GM10248 (cell line): Measurements from ENCODE around the gene EPS8L3.
A peak's percentile ranks its signal among the peaks of the same experiment; 100 is the strongest.
"Not testable (repeated sequence)": the region's sequence is repeated elsewhere in the genome, so short reads cannot be mapped to it uniquely, and the experiment has no call there.

ENCODE experiments used
- CTCF ChIA-PET: fragments of 300-600 bp; sonication (Branson Sonifier 250); formaldehyde crosslinking; extraction: SDS; loops from one replicate; lab custom pipeline; 2021; ENCODE audit warnings: antibody characterized with exemption; lab: Yijun Ruan, JAX
- POLR2A ChIA-PET: fragments of 350-650 bp; sonication (Branson Sonifier 250); formaldehyde crosslinking; extraction: SDS; loops from one replicate; lab custom pipeline; 2020; ENCODE audit warnings: antibody characterized with exemption; lab: Yijun Ruan, JAX
- DNase-seq: peaks from one replicate; pipeline ENCODE4 v3.0.0; 2012; ENCODE audit errors: extremely low spot score
- TF ChIP-seq, protein P1 (sequence below): IDR thresholded peaks from 2 replicates; pipeline ENCODE4 v1.5.1; 2012; ENCODE audit warnings: mild to moderate bottlenecking, low read depth; ENCODE audit errors: extremely low read depth, missing control alignments, control extremely low read depth

EPS8L3 gene

DNA sequence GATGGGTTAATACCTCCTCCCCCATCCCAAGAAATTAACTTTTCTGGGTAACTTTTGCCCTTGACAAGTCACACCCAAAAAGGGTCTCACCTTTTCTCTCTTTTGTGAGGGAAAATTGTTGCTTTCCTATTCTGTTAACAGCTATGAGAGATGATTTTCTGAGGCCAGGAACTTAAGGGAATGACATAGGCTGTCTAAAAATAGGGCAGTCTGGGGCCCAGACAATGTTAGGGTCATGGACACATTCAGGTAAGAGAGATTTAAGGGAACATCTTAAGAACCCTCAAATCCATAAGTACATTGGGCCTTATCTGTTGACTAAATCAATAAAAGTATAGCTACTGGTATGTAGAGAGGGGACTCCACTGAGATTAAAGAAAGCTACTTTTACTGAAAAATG is 14.5 kb downstream of the EPS8L3 start:
- POLR2A ChIA-PET: no interaction called here
- CTCF ChIA-PET: interaction anchor here (0.8 to 2.5 kb wide), 6 partner anchors 9 to 108 kb away, joined by 3 to 8 read pairs (median 3); no protein-coding TSS in a partner anchor
- no peak for DNase-seq
- TF ChIP-seq, protein P1, sequence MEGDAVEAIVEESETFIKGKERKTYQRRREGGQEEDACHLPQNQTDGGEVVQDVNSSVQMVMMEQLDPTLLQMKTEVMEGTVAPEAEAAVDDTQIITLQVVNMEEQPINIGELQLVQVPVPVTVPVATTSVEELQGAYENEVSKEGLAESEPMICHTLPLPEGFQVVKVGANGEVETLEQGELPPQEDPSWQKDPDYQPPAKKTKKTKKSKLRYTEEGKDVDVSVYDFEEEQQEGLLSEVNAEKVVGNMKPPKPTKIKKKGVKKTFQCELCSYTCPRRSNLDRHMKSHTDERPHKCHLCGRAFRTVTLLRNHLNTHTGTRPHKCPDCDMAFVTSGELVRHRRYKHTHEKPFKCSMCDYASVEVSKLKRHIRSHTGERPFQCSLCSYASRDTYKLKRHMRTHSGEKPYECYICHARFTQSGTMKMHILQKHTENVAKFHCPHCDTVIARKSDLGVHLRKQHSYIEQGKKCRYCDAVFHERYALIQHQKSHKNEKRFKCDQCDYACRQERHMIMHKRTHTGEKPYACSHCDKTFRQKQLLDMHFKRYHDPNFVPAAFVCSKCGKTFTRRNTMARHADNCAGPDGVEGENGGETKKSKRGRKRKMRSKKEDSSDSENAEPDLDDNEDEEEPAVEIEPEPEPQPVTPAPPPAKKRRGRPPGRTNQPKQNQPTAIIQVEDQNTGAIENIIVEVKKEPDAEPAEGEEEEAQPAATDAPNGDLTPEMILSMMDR: no peak

GRCh38 chr1:109748311-109748710 is 15.4 kb downstream of the EPS8L3 start:
- POLR2A ChIA-PET, DNase-seq: not testable (repeated sequence)
- CTCF ChIA-PET: interaction anchor here (1.0 to 2.5 kb wide), 3 partner anchors 26 to 236 kb away, joined by 3 to 8 read pairs (median 5); partner anchors contain the start of gene AHCYL1

DNA sequence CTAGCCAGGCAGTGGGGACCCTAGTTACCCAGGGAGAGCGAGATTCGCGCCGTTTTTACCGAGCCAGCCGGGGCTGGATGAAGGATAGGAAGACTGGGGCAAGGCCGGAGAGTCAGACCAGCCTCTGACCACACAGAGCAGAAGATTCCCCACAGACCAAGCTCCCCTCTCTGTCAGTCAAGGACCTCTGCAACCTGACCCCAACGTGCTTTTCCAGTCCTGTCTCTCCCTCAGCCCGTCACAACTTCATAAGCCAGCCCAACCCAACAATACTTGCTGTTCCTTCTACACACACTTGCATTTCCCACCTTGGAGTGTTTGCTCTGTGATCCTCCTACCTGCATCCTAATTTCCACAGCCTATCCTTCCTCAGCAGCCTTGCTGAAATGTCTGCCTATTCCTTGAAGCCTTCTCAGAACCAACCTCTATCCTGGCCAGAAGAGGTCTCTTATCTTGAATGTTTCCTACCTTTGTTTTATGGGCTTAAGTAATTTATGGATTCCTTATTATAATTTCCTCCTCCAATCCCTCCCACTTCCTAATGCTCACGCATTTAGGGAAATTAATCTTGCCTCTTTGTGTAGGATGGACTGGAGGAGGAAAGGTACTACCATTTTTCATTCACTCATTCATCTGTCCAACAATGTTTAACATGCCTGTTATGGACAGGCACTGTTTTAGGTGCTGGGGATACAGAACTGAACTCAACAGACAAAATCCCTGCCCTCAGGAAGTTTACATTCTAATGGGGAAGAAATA is 22.9 kb downstream of the EPS8L3 start, which contains the start of gene GSTM3:
Gene GSTM3 (minus strand): TSS at position 424 of the 759 bp plus-strand sequence. CDS start 751 bp downstream, outside the sequence.
- TF ChIP-seq, protein P1: no peak
- DNase-seq: no peak
- ChIA-PET POLR2A (no interaction called here), CTCF (no interaction called here)

GRCh38 chr1:109739738-109740614 is 23.7 kb downstream of the EPS8L3 start:
- ChIA-PET CTCF (interaction anchor here (0.8 to 1.5 kb wide), 2 partner anchors 9 to 100 kb away, joined by 3 to 4 read pairs; no protein-coding TSS in a partner anchor), POLR2A (interaction anchor here (0.5 to 0.6 kb wide), 2 partner anchors 84 to 114 kb away, joined by 3 read pairs; partner anchors contain the start of gene GSTM4)
- TF ChIP-seq, protein P1: no peak
- DNase-seq: peak; percentile 82

- POLR2A ChIA-PET: no interaction called here
- DNase-seq: no peak
- TF ChIP-seq, protein P1: no peak
- CTCF ChIA-PET: interaction anchor here (0.7 to 2.8 kb wide), 8 partner anchors 12 to 437 kb away, joined by 3 to 13 read pairs (median 4); partner anchors contain the start of genes AHCYL1 and GSTM5
Observed at GRCh38 chr1:109733236-109733870, 30.4 kb downstream of the EPS8L3 start.

DNA sequence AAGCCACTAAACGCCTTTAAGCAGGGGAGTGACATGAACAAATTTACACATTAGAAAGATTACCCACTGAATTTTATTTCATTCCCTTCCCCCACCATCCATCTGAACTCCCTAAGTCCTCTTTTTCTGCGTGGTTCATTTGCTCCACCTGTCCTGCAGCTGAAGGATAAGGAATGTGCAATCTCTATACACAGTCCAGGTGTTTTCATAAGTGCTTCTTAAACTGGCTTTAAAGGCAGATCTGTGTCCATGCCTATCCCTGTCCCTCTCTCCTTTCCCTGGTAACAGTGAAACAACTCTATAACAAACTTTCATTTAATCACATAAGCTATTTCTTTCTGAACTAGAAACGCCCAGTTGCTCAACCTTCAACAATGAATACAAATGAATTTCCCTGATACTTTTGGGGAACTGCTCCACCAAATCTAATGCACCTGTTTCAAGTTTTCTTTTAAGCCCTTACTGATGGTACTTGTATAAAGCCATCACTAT is 31.3 kb downstream of the EPS8L3 start:
- TF ChIP-seq, protein P1: no peak
- ChIA-PET CTCF (no interaction called here), POLR2A (no interaction called here)
- DNase-seq: no peak
